Colonic mucosa (tissue), 4 donors: ENCODE measurements around the gene CCDC192. TPM values are rescaled to one million over a fixed set of nuclear protein-coding genes. Genes with fewer than 3 reads are reported as not detected.

Source experiments
- DNase-seq: peaks from one replicate; pipeline ENCODE4 v3.0.0-alpha.2; 2020
- H3K27ac ChIP-seq: fragments of 200-600 bp; one replicate; pipeline ENCODE4 v1.8.0; 2021
- H3K27me3 ChIP-seq: fragments of 200-600 bp; one replicate; pipeline ENCODE4 v1.8.0; 2021
- H3K36me3 ChIP-seq: fragments of 200-600 bp; one replicate; pipeline ENCODE4 v1.8.0; 2021
- H3K4me1 ChIP-seq: fragments of 200-600 bp; one replicate; pipeline ENCODE4 v1.8.0; 2021; ENCODE audit warnings: mild to moderate bottlenecking
- H3K4me3 ChIP-seq: fragments of 200-600 bp; one replicate; pipeline ENCODE4 v1.8.0; 2021
- H3K9ac ChIP-seq, 2 donors: one replicate each; pipeline ENCODE4 v1.7.0; 2013; ENCODE audit warnings: control low read depth in 2 of 2, low read depth in 2 of 2, low read length in 2 of 2
- H3K9me3 ChIP-seq: fragments of 200-600 bp; one replicate; pipeline ENCODE4 v1.8.0; 2021
- CTCF ChIP-seq: fragments of 200-600 bp; IDR thresholded peaks from one replicate; pipeline ENCODE4 v1.8.0; 2022; ENCODE audit warnings: antibody characterized with exemption, mild to moderate bottlenecking
- intact Hi-C: fragments of 100-400 bp; cut with DNase I; formaldehyde crosslinking; loops from one replicate; pipeline ENCODE4 v1.14.1; 2022
- total RNA-seq, 2 donors: library from RNA; stranded (reverse); fragmentation: NEBNext Ultra II Directional in 1 of 2; extraction: Animal tissue kit (Norgen Biotek cat#: 25700) in 1 of 2; gene quantifications; one replicate each; pipeline ENCODE4 v1.2.1, GENCODE V29; 2021
- donor health status: healthy.
- donor health status: DM: no; HTN: no; CAD: no.
- donor health status: DM: no; HTN: no; CAD: no.

Gene CCDC192
- total RNA-seq, 2 donors from 2014 or later = not detected

GRCh38 chr5:127979475-127979874, 276.3 kb downstream of the CCDC192 start:
- no peak for TF ChIP-seq CTCF
- intact Hi-C loops = no loop called here
- H3K27me3 ChIP-seq = no peaks in the 10 kb centered on the region
- DNase-seq = no peak
- H3K4me1 ChIP-seq = no peaks in the 10 kb centered on the region
- no peaks in the 10 kb centered on the region for H3K9me3 ChIP-seq
- no peaks in the 10 kb centered on the region for H3K36me3 ChIP-seq
- no peak overlapping the region for H3K9ac ChIP-seq
- no peak overlapping the region for H3K27ac ChIP-seq
- no peak overlapping the region for H3K4me3 ChIP-seq

- Histone ChIP-seq H3K9me3 (no peaks in the 10 kb centered on the region), H3K4me3 (no peak overlapping the region), H3K27ac (no peak overlapping the region), H3K9ac (no peak overlapping the region), H3K27me3 (no peaks in the 10 kb centered on the region), H3K36me3 (no peaks in the 10 kb centered on the region), H3K4me1 (no peaks in the 10 kb centered on the region)
- no peak for DNase-seq
- TF ChIP-seq CTCF = no peak
- intact Hi-C loops = no loop called here
These were observed 277.7 kb downstream of the CCDC192 start for GRCh38 chr5:127980843-127981242.

- DNase-seq = no peak
- no peaks in the 10 kb centered on the region for H3K4me1 ChIP-seq
- no peak overlapping the region for H3K4me3 ChIP-seq
- H3K27ac ChIP-seq = no peak overlapping the region
- no peak for TF ChIP-seq CTCF
- H3K9me3 ChIP-seq = no peaks in the 10 kb centered on the region
- no peaks in the 10 kb centered on the region for H3K27me3 ChIP-seq
- intact Hi-C loops = no loop called here
- H3K36me3 ChIP-seq = no peaks in the 10 kb centered on the region
- H3K9ac ChIP-seq = no peak overlapping the region
These were observed 278.3 kb downstream of the CCDC192 start for GRCh38 chr5:127981498-127981897.

GRCh38 chr5:127985811-127986325, 282.7 kb downstream of the CCDC192 start:
- no peaks in the 10 kb centered on the region for H3K9me3 ChIP-seq
- intact Hi-C loops = no loop called here
- no peak for TF ChIP-seq CTCF
- no peak overlapping the region for H3K9ac ChIP-seq
- no peaks in the 10 kb centered on the region for H3K27me3 ChIP-seq
- H3K27ac ChIP-seq = no peak overlapping the region
- no peaks in the 10 kb centered on the region for H3K36me3 ChIP-seq
- H3K4me1 ChIP-seq = no peaks in the 10 kb centered on the region
- H3K4me3 ChIP-seq = no peak overlapping the region
- no peak for DNase-seq

GRCh38 chr5:127987354-127988145, 284.4 kb downstream of the CCDC192 start:
- H3K27ac ChIP-seq = no peak overlapping the region
- no peak overlapping the region for H3K4me3 ChIP-seq
- no peaks in the 10 kb centered on the region for H3K27me3 ChIP-seq
- no peaks in the 10 kb centered on the region for H3K4me1 ChIP-seq
- DNase-seq = no peak
- H3K9me3 ChIP-seq = no peaks in the 10 kb centered on the region
- no peak for TF ChIP-seq CTCF
- no peak overlapping the region for H3K9ac ChIP-seq
- intact Hi-C loops = no loop called here
- no peaks in the 10 kb centered on the region for H3K36me3 ChIP-seq
